Activated effector memory CD4-positive, alpha-beta T cell treated with Interleukin-2 at 50 U/mL for 16 hours (primary cell): ENCODE measurements around the gene CACNA2D3.

Experiments
- DNase-seq: peaks from one replicate; pipeline ENCODE4 v3.0.0-alpha.2; 2020

The CACNA2D3 gene

GRCh38 chr3:54223063-54223462 lies 100.7 kb downstream of the CACNA2D3 start:
- DNase-seq = no peak

DNA sequence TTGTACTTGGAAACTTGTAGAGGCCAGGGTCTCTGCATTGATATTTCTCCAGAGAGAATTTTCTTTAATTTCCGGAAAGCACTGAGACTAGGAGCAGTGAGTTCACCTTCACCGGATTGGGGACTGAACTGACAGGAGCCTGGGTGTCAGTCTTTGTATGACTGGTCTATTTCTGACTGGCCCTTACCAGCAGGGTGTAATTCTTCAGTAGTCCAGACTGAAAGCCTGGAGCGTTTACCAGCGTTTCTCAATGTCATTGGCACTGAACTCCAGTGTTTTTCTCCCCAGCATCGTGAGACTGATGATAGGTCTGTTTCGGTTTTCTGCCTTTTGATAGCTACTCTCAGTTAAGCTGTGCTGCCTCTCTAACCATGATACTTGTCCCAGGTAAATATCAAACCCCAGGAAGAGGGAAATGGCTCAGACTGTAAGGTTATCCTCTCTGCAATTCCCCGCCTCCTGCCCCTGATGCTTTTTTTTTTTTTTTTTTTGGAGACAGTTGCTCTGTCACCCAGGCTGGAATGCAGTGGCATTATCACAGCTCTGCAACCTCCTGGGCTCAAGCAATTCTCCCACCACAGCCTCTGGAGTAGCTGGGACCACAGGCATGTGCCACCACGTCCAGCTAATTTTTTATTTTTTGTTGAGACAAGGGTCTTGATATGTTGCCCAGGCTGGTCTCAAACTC lies 103.6 kb downstream of the CACNA2D3 start:
- no peak for DNase-seq

DNA sequence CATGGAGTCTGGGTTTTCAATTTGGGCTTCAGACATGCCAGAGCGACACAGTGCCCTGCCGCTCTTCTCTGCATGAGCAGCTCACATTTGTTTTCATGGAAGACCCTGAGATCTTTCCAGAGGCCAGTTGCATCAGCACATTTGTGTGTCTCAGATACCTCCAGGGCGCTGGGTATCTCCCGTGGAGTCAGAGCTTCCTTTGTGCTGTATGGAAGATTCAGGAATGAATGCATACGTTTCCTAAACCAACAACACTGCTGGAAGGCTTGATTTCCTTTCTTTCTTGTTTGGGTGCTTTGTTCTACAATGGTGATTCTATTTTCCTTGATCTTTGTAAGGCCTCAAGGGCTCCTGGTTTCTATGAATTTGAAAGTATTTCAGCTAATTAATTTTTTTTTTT lies 106.5 kb downstream of the CACNA2D3 start:
- DNase-seq = no peak

DNA sequence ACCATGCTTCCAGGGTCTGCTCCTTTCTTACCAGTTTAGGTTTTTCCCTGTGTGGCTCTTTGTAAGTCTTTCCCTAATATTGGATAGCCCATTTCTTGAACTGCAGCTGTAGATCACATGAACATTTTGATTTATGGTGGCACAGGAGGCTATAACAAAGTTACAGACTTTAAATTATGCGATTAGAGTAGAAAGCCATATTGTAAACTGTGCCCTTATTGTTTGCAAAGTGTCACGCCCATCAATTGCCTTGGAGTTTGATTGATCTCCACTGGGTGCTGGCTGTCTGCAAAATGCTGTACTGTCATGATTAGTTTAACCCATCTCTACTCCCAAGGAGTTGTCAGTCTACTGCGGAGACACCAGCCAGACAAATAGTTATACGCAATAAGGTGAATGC lies 110.3 kb downstream of the CACNA2D3 start:
- no peak for DNase-seq

GRCh38 chr3:54235998-54236397 lies 113.6 kb downstream of the CACNA2D3 start:
- DNase-seq = no peak

DNA sequence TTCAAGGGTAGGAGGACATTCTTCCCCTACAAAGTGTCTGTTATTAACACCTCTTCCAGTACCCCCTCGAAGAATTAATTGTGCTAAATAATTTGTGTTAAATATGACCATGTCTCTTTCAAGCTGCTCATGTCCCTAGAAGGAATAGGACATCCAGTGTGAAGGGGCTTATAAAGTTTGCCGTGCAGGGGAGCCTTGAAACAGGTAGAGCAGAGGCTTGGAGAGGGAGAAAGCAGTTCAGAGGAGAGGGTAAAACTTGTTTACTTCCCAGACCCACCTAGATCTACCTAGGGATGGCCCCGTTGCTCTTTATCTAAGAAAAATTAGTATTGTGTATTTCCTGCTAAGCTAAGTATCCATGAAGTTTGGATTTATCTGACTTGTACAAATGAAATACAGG lies 114.8 kb downstream of the CACNA2D3 start:
- DNase-seq = no peak

- DNase-seq = no peak
Observed at GRCh38 chr3:54237788-54238502, 115.6 kb downstream of the CACNA2D3 start.

GRCh38 chr3:54240309-54240708 lies 118.0 kb downstream of the CACNA2D3 start:
- DNase-seq = no peak

- no peak for DNase-seq
Observed at GRCh38 chr3:54243056-54243931, 120.9 kb downstream of the CACNA2D3 start.

DNA sequence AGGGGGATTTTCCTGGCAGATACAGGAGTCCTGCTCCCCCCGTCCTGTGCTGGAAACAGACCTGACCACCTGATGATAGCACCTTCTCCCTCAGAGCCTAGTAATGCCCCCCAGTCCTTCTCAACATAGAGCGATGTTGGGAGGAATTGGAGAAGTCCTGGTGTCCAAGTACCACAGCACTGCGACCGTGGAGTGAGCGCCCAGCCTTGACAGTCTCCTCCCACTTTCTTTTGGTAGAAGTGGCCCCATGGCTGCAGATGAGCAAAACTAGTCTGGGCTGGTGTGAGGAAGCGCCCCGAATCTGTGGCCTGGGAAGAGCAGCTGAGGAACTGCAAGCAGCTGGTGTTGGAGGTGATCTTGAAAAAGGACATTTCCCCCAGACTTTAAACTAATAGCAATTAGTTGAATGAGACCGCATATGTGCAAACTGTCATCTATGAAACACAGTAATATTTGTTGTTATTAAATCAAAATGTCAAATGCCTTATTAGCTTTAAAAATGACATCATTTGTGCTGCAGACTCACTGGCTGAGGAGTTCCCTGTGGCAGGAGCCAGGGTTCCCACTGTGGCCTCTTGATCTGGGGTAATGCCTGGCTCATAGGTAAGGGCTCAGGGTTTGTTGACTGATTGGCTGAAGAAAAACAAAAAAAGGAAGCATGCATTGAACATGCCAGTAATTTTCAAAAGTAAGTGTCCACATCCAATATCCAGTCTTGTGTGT lies 121.8 kb downstream of the CACNA2D3 start:
- DNase-seq = no peak

DNA sequence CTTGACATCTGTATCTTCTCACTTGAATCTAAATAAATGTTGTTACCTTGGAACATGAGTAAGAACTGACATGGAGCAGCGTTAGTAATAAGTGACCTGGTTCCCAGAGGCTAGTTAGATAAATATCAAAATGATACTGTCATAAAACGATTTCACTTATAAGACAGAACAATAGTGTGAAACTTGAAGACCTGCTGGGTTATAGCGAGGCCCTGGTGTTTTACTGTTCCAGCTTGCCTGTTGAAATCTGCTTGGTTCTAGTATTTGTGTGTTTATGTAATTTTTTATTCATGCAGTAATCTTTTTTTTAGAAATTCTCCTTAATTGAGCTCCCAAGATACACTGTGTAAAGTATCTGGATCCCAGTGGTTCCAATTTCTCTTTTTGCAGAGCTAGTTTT lies 129.4 kb downstream of the CACNA2D3 start:
- DNase-seq = no peak

DNA sequence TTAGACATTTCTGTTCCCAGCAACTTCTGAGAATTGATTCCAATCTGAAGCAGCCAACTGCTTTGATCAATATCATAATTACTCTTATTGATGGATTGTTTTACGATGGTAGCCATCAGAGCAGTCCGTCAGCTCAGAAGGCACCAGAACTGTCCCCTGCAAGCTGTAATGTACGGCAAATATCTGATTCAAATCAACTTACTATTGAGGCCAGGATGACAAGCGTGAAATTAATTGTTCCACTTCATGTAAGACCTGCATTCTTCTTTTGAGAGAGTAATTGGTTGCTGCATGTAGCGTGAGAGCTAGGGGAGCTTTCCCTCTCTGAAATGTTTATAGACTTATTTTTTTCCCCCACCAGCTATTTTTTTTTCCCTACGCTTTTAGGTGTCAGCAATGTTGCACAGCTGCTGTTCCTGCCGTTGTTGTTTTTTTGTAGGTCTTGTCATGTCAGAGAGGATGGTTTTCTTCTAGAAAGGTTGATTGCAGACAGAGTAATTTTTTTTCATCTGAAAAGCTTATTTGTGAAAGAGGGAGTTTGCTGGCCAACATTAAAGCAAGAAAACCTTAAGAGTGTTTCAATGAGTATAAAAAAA lies 134.9 kb downstream of the CACNA2D3 start:
- no peak for DNase-seq

- no peak for DNase-seq
Observed at GRCh38 chr3:54259636-54260035, 137.3 kb downstream of the CACNA2D3 start.

GRCh38 chr3:54261141-54261540 lies 138.8 kb downstream of the CACNA2D3 start:
- no peak for DNase-seq

DNA sequence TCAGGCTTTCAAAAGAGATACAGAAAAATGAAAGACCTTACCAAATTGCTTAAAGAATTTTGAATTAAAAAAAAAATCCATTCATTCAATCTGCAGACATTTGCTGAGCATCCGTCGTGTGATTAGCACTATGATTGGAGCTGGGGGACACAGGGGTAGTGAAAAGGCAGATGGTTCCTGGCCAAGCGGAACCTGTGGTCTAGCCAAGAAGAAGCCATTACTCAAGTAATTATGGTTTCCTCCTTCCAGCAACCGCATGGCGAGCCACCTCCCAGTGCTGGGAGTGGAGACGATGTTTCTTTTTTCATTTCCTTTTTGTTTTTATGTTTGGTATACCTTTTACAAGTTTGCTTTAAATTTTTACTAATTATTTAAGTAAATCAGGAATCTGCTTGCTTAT lies 140.2 kb downstream of the CACNA2D3 start:
- DNase-seq = no peak

- no peak for DNase-seq
Observed at GRCh38 chr3:54262946-54263345, 140.6 kb downstream of the CACNA2D3 start.

DNA sequence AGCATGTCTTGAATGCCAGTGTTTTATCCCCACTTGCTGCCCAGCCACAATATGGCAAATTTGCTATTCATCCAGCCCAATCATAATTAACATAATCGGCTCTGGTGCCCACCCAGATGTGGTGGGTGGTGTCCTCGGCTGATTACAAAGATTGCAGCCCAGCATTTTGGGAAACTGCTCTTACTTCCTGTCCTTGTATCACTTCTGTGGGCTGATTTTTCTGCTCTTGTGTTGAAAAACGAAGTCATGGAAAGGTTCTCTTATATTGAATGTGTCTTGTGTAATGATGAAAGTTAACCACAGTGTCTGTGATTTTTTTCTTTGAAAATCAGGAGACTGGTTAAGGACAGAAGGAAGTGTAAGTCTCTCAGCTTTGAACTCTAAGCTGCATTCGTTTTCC lies 141.7 kb downstream of the CACNA2D3 start:
- no peak for DNase-seq

- no peak for DNase-seq
Observed at GRCh38 chr3:54270816-54271526, 148.6 kb downstream of the CACNA2D3 start.

DNA sequence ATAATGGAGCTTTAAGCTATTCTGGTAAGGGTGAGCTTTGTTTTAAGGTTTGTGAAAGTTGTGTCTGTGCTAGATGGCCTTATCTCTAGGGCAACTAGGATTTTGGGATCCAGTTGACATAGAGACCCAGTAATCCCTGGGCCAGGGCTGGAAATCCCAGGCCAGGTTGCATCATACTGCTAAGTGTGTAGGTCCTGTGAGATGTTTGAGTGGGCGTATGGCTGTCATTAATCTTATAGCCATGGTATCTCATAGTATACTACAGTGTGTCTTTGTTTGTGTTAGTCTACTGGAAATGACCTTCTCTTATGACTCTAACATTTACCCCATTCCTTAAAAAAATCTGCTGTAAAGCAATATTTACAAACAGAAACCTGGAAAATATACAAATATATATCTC lies 151.4 kb downstream of the CACNA2D3 start:
- DNase-seq = no peak

- DNase-seq = no peak
Observed at GRCh38 chr3:54274607-54275006, 152.3 kb downstream of the CACNA2D3 start.

GRCh38 chr3:54279005-54279583 lies 156.7 kb downstream of the CACNA2D3 start:
- DNase-seq = no peak

DNA sequence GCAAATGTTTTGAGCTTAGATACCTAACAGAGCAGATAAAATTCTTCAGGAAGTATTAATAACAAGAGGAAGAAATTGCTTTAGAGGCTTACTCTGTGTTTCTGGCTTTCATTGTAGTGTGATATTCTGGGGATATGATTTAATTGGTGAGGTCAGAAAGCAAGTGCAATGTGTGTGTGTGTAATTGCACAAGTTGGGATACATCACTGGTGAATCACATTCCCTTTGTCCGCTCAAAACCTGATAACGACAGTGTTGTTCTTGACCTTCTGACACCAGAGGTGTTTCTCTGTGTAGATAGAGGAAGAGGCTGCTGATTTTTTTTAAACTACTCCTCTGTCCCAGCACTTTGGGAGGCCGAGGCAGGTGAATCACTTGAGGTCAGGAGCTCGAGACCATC lies 161.1 kb downstream of the CACNA2D3 start:
- no peak for DNase-seq
